ENCODE results near the gene TK1. TPM values are rescaled to one million over a fixed set of nuclear protein-coding genes. Genes with fewer than 3 reads are reported as not detected.
"Not testable (repeated sequence)": the region's sequence is repeated elsewhere in the genome, so short reads cannot be mapped to it uniquely, and the experiment has no call there.

Gene TK1
- total RNA-seq, 1 donor from 2014 or later = 1.2 TPM

DNA sequence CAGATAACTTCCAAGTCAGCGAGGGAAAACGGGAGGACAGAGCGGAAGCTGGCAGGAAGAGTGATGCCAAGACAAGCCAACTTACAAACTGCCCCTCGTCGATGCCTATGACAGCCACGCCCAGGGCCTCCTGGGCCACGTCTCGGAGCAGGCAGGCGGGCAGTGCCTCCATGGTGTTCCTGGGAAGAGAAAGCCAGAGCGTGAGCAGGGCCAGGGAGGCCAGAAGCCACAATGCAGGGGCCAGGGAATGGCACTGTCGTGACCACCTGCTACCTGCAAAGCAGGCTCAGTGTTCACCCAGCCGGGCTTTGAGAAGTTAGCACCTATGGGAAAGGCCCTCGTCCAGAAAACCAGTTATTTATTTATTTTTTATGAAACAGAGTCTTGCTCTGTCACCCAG lies 4.3 kb downstream of the TK1 start:
- intact Hi-C loops (cut with DNase I) = no loop called here
- DNase-seq (ENCODE audit: low spot score) = no peak

DNA sequence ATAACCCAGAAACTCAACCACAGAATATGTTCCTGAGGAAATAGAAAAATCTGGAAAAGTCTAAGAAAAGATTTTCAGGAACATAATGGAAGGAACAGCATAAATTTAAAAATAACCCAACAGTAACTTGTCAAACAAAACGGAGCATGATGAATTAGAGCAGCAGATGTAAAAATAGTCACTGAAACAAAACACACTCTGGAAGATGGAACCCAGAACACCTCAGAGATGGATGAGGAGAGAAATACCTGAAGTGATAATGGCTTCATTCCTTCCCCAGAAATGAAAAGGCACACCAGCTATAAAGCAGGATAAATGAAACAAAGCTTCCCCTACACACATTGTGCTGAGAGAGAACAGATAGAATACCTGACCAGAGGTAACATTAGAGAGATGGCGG lies 6.3 kb downstream of the TK1 start:
- no peak for DNase-seq (ENCODE audit: low spot score)
- intact Hi-C loops (cut with DNase I) = no loop called here

DNA sequence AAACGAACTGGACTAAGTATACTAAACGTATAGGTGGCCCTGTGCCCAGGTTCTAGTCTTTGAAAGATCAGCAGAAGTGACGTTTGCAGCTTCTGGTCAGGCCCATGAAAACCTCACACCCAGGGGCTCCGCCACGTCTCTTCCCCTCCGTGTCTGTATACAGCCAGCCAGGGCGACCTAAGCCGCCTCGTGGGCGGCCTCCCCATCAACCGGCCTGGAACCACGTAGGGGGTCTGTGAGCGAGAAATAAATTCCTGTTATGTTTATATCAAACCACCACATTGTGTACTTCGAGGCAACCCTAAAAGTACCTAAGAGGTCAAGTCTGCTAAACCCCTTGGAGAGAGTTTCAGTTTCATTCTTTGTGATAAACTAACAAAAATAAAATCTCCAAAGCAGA lies 6.8 kb downstream of the TK1 start:
- no peak for DNase-seq (ENCODE audit: low spot score)
- intact Hi-C loops (cut with DNase I) = no loop called here

DNA sequence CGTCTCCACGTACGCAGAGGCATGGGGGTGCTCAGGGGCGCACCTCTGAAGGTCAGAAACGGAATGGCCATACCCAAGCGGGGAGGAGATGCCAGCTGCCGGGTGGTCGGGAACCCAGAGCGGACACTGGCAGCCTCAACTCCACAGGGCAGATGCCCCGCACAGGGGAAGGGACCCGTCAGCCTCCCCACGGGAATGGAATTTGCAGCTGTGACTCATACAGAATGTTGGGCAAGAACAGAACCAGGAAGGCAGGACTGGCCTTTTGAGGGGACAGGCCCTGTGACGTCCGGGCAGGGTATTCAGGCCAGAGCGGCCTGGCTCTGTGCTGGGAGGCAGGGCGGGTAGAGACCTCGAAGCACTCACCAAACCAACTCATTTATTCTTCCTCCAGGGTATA lies 7.5 kb downstream of the TK1 start:
- intact Hi-C loops (cut with DNase I) = loop anchor here (5.0 kb wide), 1 partner anchor 37 kb away; no protein-coding TSS in a partner anchor
- DNase-seq (ENCODE audit: low spot score) = no peak

DNA sequence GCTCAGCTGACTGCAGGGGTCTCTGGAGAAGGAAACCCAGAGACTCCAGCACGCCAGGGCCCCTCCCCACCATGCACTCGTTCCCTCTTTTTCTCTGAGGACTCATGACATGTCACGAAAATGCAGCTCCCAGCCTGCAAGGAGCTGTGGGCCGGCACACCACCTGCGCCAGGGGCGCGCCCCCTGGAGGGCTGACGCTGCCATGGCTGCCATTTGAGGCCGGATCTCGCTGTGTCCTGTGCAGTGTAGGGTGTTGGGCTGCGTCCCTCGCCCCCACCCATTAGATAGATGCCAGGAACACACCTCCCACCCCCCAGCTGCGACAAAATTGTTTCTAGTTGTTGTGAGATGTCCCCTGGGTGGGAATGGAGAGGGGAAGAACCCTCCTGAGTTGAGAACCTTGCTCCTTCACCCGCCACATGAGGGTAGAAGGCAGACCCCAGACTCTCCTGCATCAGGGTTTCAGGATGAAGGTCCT lies 10.3 kb downstream of the TK1 start:
- intact Hi-C loops (cut with DNase I) = loop anchor here (2.0 to 5.0 kb wide), 2 partner anchors 34 to 64 kb away; no protein-coding TSS in a partner anchor
- DNase-seq (ENCODE audit: low spot score) = peak; percentile 92

DNA sequence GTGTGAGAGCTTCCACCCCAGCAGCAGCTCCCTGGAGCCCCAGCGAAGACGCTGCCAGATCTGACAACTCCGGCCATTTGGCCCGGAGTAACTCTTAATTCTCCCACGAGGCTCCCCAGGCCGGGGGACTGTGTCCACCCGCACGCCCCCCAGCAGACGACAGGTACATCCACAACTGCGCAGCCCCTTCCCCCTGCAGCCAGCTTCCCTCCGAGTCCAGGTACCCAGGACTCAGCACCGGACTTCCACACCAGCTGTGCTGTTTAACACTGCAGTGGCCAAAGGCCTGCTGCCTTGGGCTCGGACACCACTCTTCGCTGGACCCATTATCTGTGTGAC lies 11.2 kb downstream of the TK1 start:
- intact Hi-C loops (cut with DNase I) = loop anchor here (5.0 kb wide), 1 partner anchor 33 kb away; no protein-coding TSS in a partner anchor
- DNase-seq (ENCODE audit: low spot score) = no peak

DNA sequence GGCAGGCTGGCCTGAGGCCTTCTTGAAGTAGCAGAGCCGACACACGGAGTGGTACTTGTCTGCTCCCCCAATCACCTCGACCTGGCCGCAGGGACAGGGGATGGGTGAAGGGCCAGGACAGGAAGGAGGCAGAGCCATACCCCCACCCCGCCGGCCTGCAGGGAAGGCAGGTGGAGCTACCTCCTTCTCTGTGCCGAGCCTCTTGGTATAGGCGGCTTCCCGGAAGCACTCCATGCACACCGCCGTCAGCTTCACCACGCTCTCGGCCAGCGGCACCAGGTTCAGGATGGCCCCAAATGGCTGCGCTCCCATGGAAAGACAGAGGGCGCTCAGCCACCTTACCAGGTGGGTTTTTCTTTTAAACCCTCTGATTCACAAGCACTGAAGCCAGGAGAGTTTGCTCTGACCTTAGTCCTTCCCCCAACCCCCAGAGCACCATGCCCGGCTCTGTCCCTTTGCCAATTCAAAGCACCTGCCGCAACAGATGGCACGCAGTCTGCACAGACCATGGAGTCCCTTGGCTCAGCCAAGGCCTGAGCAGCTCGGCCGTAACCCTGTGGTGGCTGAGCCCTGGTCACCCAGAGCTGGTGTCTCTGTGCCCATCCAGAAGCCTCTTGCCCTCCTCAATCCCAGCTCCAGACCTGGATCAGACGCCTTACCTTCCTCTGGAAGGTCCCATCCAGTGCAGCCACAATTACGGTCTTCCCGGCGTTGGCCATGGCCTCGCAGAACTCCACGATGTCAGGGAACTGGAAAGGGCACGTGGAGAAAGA lies 11.8 kb downstream of the TK1 start:
- intact Hi-C loops (cut with DNase I) = loop anchor here (5.0 kb wide), 1 partner anchor 33 kb away; no protein-coding TSS in a partner anchor
- no peak for DNase-seq (ENCODE audit: low spot score)

DNA sequence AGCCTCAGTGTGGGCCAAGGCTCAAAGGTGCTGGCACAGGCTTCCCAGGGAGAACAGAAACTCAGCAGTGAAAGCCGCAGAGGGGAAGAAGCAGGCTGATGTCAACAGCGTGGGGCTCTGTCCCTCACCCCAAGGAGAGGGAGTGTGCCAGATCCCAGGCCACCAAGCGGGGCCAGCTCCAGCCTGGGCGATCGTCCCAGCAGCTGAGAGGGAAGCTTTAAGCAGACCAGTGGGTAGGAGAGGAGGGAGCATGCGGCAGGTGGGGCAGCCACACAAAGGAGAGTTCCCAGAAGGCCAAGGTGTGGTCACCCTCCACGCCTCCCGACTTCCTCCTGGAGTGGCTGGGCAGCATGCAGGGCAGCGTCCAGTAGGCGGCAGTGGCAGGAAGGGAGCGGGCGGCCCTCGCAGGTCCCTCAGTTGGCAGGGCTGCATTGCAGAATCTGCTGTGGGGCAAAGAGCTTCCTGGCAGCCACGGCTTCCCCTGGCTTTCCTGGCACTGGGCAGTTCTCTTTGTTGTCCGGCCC lies 12.4 kb downstream of the TK1 start:
- intact Hi-C loops (cut with DNase I) = no loop called here
- peak; percentile 95 for DNase-seq (ENCODE audit: low spot score)

DNA sequence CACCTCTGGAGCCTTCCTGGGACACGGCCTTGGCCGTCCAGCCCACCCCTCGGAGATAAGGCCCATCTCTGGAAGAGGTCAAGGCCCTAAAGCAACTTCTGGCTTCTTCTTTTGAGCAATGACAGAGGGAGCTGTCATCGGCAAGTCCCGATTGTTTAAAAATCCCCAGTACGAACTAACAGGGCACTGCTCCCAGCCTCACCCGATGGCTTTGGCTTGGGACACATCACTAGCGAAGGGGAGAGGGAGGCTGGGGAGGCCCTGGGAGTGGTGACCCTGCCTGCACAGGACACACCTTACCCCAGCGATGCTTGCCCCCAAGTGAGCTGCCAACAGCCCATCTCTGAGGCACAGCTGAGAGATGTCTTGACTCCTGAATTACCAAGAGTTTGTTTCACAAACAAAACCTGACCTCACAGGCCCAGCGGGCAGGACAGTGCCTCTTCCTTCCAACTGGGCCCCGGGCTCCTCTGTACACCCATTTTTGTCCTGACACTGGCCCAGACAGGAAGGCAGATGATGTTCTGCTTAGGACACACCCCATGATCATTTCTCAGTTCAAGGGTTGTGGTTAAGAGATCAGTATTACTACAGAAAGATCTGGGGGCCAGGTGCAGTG lies 13.6 kb downstream of the TK1 start:
- intact Hi-C loops (cut with DNase I) = no loop called here
- no peak for DNase-seq (ENCODE audit: low spot score)

DNA sequence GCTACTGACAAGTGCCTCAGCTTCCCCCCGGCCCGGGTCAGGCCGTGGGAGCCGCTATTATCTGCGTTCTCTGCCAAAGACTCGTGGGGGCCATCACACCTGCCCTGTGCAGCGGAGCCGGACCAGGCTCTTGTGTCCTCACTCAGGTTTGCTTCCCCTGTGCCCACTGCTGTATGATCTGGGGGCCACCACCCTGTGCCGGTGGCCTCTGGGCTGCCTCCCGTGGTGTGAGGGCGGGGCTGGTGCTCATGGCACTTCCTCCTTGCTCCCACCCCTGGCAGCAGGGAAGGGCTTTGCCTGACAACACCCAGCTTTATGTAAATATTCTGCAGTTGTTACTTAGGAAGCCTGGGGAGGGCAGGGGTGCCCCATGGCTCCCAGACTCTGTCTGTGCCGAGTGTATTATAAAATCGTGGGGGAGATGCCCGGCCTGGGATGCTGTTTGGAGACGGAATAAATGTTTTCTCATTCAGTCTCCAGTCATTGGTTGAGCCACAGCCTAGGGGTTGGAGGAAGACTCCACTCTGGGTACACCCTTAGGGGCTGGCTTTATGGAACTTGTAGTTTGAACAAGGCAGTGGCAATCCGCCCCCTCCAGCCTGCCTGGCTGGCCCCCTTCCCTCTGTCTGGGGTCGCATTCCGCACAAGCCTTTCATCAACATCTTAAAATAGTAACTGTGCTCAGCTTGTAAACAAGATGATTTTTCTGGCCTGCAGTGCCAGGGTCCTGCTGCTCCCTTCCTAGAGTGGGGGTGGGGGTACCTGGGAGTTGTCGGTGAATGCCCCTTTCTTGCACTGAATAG lies 14.4 kb downstream of the TK1 start:
- intact Hi-C loops (cut with DNase I) = no loop called here
- DNase-seq (ENCODE audit: low spot score) = peak; percentile 88

DNA sequence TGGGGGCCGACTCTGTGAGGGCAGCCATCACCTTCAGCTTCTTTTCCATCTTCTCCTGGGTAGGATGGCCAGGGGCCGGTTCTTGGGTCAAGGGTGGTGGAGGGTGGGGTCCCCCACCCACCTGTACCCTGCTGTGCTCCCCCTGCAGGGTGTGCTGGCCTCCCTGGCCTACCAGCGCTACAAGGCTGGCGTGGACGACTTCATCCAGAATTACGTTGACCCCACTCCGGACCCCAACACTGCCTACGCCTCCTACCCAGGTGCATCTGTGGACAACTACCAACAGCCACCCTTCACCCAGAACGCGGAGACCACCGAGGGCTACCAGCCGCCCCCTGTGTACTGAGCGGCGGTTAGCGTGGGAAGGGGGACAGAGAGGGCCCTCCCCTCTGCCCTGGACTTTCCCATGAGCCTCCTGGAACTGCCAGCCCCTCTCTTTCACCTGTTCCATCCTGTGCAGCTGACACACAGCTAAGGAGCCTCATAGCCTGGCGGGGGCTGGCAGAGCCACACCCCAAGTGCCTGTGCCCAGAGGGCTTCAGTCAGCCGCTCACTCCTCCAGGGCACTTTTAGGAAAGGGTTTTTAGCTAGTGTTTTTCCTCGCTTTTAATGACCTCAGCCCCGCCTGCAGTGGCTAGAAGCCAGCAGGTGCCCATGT lies 15.1 kb downstream of the TK1 start:
- DNase-seq (ENCODE audit: low spot score); intact Hi-C loops (cut with DNase I): not testable (repeated sequence)

DNA sequence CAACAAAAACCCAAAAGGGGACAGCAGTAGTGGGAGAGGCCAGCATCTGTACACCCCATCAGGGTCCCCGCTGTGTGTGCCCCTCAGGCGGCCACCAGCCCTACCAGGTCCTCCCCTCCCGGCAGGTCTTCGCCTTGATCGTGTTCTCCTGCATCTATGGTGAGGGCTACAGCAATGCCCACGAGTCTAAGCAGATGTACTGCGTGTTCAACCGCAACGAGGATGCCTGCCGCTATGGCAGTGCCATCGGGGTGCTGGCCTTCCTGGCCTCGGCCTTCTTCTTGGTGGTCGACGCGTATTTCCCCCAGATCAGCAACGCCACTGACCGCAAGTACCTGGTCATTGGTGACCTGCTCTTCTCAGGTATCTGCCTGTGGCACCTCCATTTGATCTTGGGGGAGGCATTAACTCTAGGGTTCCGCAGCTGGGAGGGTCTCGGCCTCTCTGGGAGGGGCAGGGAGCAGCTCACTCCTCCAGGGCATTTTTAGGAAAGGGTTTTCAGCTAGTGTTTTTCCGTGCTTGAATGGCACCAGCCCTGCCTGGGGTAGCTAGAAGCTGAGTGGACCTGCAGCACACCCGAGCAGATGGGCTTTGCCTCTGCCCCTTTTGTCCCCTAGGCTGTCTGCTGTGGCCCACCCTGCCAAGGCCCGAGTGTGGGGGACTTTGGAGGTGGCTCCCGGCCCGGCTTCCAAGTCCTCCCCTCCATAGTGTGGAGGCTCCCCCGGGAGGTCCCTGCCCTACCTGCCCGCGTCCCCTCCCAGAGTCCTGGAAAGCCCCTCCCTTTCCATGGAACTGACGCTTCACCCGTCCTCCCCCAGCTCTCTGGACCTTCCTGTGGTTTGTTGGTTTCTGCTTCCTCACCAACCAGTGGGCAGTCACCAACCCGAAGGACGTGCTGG lies 15.9 kb downstream of the TK1 start:
- intact Hi-C loops (cut with DNase I) = no loop called here
- DNase-seq (ENCODE audit: low spot score) = no peak

DNA sequence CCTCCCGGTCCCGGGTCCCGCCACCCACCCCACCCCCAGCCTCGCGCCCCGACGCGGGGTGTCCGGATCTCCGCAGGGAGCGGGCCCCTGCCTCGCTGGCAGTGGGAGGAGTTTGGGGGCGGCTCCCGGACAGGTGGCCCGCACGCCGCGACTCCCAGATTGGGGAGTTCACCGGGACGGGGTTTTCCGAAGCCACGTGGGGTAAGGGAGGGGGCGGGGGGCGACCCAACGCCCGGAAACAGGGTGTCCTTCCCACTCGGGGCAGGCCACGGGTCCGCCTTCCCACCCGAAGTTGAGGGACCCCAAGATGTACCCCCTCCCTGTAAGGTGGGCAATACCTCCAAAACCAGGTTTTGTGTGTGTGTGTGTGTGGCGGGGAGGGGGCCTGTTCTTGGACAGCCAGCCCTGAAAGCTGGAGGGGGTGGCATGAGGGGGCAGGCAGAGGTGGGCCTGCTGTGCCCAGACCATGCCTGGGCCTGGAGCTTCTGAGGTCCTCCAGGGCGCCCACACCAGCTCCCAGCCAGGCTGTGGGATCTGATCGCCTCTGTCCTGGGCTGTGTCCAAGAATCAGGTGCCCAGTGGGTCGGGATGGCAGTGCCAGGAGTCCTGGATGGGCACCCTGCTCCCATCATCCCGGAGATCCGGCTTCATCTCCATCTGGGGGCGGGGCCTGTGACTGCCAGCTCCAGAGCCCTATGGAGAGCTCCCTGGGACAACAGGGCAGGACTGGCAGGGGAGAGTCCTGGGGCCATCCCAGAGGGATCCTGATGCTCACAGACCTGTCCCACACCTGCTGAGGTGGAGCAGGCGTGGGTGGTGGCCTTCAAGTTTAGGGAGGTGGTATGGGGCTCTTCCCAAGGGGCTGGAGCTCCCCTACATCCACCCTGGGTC lies 17.7 kb downstream of the TK1 start:
- intact Hi-C loops (cut with DNase I) = loop anchor here (2.0 kb wide), 1 partner anchor 40 kb away; the partner anchor contains the start of gene TMC6
- DNase-seq (ENCODE audit: low spot score) = no peak

DNA sequence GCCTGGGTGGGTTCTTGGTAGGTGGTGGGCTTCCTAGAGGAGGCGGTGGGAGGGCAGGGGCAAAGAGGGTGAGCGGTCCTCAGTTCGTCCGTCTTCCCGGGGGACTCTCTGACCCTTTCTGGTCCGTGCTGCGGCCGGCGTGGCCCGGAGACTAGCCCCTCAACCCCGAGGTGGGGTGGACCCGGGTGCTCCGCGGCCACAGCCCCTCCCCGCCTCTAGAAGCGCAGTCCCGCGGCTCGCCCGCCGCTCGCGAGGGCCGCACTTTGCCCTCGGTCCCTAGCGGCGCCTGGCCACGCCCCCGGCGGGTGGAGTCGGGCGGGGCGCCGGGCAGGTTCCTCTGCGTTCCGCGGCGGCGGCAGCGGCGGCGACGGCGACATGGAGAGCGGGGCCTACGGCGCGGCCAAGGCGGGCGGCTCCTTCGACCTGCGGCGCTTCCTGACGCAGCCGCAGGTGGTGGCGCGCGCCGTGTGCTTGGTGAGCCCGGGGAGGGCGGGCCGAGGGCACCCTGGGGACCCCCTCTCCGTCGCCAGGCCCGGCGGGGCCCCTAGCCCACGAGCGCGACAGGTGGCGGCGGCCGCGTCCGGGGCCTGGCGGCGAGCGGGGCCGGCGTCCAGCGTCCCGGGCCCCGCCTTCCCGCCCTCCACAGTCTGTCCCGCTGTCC lies 18.5 kb downstream of the TK1 start, which contains the start of gene SYNGR2:
Gene SYNGR2, plus strand, starts transcription at position 340 of the 661 bp plus-strand sequence. Its CDS starts 36 bp downstream, at position 376.
- intact Hi-C loops (cut with DNase I) = loop anchor here (2.0 kb wide), 1 partner anchor 40 kb away; the partner anchor contains the start of gene TMC6
- peak; percentile 95 for DNase-seq (ENCODE audit: low spot score)

DNA sequence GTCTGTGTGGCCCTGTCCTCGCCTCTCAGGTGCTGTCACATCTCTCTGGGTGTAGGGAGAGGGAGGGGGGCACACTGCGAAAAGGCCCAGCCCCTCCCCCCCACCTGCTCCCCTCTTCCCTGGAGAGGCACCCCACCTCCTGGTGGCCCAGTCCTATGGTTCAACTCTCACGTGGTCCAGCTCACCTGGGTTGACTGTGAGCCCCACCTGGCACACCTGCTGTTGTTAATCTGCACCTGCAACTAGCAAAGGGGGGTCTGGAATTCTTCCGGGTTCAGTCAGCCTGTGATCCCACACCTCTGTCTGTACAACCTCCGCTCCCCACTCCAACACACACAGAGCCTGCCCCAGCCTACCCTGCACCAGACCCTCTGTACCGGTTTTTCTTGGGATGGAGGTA lies 20.4 kb downstream of the TK1 start:
- no peak for DNase-seq (ENCODE audit: low spot score)
- intact Hi-C loops (cut with DNase I) = no loop called here

DNA sequence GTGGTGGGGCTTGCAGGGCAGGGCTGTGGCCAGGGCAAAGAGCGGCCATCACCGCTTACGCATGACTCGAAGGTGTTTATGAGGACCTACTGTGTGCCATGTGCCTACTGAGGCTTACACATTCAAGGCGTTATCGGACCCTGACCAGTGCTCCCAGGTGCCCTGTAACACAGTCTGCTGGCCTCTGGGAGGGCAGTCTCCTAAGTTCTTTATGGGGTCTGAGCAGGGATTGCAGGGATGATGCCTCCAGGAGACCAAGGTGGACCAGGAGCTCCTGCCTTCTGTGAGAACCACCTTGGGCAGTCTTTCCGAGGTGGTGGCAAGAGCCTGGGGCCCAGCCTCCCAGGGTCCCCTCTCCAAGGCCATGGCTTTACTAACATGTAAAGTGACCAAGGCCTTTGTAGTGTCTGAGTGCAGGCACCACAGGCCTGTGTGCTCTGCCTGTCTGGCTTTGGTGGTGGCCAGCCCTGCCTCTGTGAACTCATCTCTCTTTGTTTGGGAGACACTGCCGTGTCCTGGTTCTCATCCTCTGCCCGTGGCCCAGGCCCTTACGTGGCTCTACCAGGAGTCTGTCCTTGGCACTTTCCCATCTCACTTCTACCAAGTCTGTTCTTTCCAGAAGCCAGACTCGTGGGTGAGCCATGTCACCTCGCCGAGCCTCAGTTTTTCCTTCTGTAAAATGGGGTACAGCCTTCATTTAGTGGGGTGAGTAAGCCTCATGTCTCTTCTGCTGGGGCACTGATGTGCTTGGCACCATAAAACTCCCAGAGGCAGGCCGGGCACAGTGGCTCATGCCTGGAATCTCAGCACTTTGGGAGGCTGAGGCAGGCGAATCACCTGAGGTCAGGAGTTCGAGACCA lies 21.9 kb downstream of the TK1 start:
- intact Hi-C loops (cut with DNase I) = no loop called here
- DNase-seq (ENCODE audit: low spot score) = no peak
